ENCODE measurements around the gene SAFB.

GRCh38 chr19:5654931-5655330 lies 32.0 kb downstream of the SAFB start:
- no peak for TF ChIP-seq EZH2 (IDR thresholded peaks at IDR 0.05; ENCODE audit: insufficient read depth, poor library complexity, severe bottlenecking)
- no peak for TF ChIP-seq EZH2phosphoT487 (IDR thresholded peaks at IDR 0.05; ENCODE audit: insufficient read depth, low read depth)
